ENCODE results near the gene FCHSD2. TPM values are rescaled to one million over a fixed set of nuclear protein-coding genes. Genes with fewer than 3 reads are reported as not detected.

The FCHSD2 gene
- total and polyA plus RNA-seq, 2 of the 13 experiments (the other 11 are each of a cell fraction or from before 2014, with no cell fraction given): 20.5 to 24.8 TPM

DNA sequence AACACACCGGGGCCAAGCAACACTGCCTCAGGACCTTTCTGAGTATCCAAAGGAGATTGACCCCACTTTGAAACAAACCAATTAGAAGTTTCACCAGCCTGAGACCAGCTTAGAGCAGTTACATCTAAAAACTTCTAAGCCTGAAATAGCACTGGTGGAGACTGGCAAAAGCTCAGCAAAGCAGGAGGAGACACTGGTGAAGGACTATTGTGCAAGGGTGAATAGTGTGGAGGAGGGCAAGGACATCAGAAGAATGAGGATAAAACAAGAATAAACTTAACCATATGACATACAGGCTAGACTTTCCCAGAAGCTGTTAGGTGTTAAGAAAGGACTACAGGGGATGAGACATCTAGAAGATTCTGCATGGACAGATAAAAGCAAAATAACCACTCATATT, 152.4 kb downstream of the FCHSD2 start (continued):
- TF ChIP-seq, protein P1, sequence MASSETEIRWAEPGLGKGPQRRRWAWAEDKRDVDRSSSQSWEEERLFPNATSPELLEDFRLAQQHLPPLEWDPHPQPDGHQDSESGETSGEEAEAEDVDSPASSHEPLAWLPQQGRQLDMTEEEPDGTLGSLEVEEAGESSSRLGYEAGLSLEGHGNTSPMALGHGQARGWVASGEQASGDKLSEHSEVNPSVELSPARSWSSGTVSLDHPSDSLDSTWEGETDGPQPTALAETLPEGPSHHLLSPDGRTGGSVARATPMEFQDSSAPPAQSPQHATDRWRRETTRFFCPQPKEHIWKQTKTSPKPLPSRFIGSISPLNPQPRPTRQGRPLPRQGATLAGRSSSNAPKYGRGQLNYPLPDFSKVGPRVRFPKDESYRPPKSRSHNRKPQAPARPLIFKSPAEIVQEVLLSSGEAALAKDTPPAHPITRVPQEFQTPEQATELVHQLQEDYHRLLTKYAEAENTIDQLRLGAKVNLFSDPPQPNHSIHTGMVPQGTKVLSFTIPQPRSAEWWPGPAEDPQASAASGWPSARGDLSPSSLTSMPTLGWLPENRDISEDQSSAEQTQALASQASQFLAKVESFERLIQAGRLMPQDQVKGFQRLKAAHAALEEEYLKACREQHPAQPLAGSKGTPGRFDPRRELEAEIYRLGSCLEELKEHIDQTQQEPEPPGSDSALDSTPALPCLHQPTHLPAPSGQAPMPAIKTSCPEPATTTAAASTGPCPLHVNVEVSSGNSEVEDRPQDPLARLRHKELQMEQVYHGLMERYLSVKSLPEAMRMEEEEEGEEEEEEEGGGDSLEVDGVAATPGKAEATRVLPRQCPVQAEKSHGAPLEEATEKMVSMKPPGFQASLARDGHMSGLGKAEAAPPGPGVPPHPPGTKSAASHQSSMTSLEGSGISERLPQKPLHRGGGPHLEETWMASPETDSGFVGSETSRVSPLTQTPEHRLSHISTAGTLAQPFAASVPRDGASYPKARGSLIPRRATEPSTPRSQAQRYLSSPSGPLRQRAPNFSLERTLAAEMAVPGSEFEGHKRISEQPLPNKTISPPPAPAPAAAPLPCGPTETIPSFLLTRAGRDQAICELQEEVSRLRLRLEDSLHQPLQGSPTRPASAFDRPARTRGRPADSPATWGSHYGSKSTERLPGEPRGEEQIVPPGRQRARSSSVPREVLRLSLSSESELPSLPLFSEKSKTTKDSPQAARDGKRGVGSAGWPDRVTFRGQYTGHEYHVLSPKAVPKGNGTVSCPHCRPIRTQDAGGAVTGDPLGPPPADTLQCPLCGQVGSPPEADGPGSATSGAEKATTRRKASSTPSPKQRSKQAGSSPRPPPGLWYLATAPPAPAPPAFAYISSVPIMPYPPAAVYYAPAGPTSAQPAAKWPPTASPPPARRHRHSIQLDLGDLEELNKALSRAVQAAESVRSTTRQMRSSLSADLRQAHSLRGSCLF (CRISPR knock-in tag; IDR thresholded peaks at IDR 0.05; ENCODE audit: borderline replicate concordance): no peak

DNA sequence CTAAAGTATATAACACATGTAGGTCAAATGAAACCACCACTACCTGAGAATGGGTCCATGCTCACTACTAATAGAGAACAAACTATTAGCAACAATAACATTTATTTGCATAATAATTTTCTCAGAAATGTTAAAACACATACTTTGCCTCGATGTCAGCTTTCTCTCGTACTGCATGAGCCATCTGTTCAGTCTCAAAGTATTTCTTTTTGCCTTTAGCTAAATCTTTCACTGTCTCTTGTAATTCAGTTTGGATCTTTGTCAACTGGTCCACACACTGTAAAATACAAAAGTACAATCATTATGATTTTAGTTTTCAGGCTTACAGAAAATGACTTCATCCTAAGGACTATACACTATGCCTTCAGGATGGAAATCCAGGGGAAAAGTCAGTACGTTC, 153.3 kb downstream of the FCHSD2 start:
- peaks cover 6% of the 10 kb centered on the region for H3K79me2 ChIP-seq (ENCODE audit: insufficient read depth, low read length)
- DNase-seq (ENCODE audit: low spot score) (no peak), ATAC-seq (no peak), FAIRE-seq (no peak)
- H3K4me3 ChIP-seq (replicated peaks in 1 of 3; ENCODE audit: insufficient read depth in 1 of 3, low read depth in 2 of 3, low read length in 3 of 3): no peak overlapping the region
- intact Hi-C loops (cut with micrococcal nuclease; ENCODE audit: unreplicated experiment) (no loop called here), in situ Hi-C loops (cut with HindIII; ENCODE audit: extremely low pct_ligation_motif_present, low pct_unique_long_range_greater_than_20kb) (no loop called here)
- CTCF ChIA-PET (ENCODE audit: low intra/inter-chr PET ratio, low total read pairs): no interaction called here
- WGBS (ENCODE audit: low lambda C conversion rate): 98% methylated on average over 3 of the region's 3 CpGs
- peaks cover 12 to 49% of the 10 kb centered on the region in 2 experiments for H3K36me3 ChIP-seq (replicated peaks in 1 of 2; ENCODE audit: control insufficient read depth in 1 of 2, insufficient read depth in 2 of 2, low read length in 2 of 2)
- POLR2A ChIA-PET: no interaction called here
- H3K9ac ChIP-seq (ENCODE audit: insufficient read depth, low read depth, low read length): no peak overlapping the region
- no peak overlapping the region for H2AFZ ChIP-seq (ENCODE audit: low read length)
- H3K4me2 ChIP-seq (ENCODE audit: low read depth, low read length): no peak overlapping the region
- no peaks in the 10 kb centered on the region for H3K27me3 ChIP-seq (ENCODE audit: control insufficient read depth in 1 of 2, insufficient read depth in 2 of 2, low read length in 2 of 2)
- no peaks in the 10 kb centered on the region; the same call in 1 of the 2 replicates for H4K20me1 ChIP-seq (ENCODE audit: insufficient read depth, low read length)
- no peak overlapping the region for H3K27ac ChIP-seq (ENCODE audit: extremely low read length, insufficient read depth, low read length)
- no TSS peak for BruUV-seq (replicated peaks)
- H3K9me3 ChIP-seq (ENCODE audit: low read length): no peaks in the 10 kb centered on the region
- peaks cover 6% of the 10 kb centered on the region; the same call in 1 of the 2 replicates for H3K4me1 ChIP-seq (ENCODE audit: insufficient read depth, low read length)
- TF ChIP-seq ARNT (IDR thresholded peaks at IDR 0.05) (no peak), WIZ (CRISPR knock-in tag; IDR thresholded peaks at IDR 0.05) (no peak), ZNF264 (CRISPR knock-in tag; IDR thresholded peaks at IDR 0.05) (no peak), ZNF446 (CRISPR knock-in tag; IDR thresholded peaks at IDR 0.05) (no peak), PCBP2 (optimal IDR thresholded peaks at IDR 0.05; ENCODE audit: low read depth, low read length, poor library complexity, severe bottlenecking) (no peak), YEATS2 (CRISPR knock-in tag; IDR thresholded peaks at IDR 0.05; ENCODE audit: borderline replicate concordance) (no peak), ZNF274 (CRISPR knock-in tag; IDR thresholded peaks at IDR 0.05) (no peak), KDM6A (CRISPR knock-in tag; IDR thresholded peaks at IDR 0.05; ENCODE audit: low read depth) (no peak), RFX5 (IDR thresholded peaks at IDR 0.05; ENCODE audit: low read depth, low read length) (no peak), ISL2 (CRISPR knock-in tag; IDR thresholded peaks at IDR 0.05) (no peak), GTF2F1 (IDR thresholded peaks at IDR 0.05; ENCODE audit: low read length) (no peak), JUND (CRISPR knock-in tag; IDR thresholded peaks at IDR 0.05) (no peak), KMT2A (CRISPR knock-in tag; IDR thresholded peaks at IDR 0.05) (no peak), SIN3A (IDR thresholded peaks at IDR 0.05; ENCODE audit: borderline replicate concordance, low read depth, low read length) (no peak)
- TF ChIP-seq, protein P2, sequence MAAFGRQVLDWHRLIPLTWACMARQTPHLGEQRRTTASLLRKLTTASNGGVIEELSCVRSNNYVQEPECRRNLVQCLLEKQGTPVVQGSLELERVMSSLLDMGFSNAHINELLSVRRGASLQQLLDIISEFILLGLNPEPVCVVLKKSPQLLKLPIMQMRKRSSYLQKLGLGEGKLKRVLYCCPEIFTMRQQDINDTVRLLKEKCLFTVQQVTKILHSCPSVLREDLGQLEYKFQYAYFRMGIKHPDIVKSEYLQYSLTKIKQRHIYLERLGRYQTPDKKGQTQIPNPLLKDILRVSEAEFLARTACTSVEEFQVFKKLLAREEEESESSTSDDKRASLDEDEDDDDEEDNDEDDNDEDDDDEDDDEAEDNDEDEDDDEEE (CRISPR knock-in tag; IDR thresholded peaks at IDR 0.05): no peak
